GM12874 (cell line): ENCODE measurements around the gene NEUROD2.

Experiments used
- CTCF ChIP-seq: IDR thresholded peaks from 2 replicates; pipeline ENCODE4 v1.5.1; 2011; ENCODE audit warnings: low read depth, mild to moderate bottlenecking, control low read depth, low read length, moderate library complexity; ENCODE audit not compliant: insufficient read depth

Gene NEUROD2

DNA sequence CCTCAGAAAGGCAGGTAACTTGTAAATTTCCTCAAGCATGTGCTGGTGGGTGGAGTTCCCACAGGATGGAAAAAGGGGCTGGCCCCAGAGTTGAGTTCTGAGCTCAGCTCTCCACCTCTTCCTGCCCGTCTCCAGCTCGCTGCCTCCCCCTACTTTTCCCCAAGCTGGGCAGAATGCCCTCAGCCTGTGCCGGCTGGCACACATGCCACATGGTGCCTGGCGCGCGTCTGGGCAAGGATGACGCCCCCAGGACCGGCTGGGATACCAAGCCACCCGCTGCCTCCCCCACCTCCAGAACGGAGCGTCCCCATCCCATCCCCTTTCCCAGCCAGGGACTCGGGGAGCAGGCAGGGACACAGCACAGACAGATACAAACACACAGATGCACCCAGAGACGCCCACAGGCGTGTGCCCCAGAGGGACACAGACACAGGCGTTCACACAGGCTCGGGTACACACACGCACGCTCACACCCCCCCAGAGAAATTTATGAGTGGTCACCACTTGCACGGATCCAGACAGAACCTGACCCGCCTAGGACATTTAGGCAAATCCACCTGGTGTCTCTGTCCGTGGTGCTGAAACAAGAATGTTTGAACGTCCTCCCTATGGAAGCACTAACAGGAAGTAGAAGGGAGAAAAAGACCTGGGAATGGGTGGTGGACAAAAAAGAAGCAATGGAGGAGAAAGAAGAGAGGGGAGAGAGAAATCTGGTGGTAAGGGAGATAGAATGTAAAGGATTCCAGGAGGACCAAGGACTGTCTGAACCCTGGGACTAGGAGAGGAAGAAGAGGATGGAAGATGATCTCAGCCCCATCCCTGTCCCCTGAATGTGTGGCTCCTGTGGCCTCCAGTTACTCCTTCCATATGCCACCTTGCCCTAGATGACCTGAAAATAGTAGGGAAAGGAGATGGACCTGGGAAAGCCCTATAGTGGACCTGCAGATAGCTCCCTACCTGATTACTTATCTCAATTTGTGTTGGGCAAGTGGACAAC is 15.5 kb downstream of the NEUROD2 start:
- TF ChIP-seq CTCF = no peak

DNA sequence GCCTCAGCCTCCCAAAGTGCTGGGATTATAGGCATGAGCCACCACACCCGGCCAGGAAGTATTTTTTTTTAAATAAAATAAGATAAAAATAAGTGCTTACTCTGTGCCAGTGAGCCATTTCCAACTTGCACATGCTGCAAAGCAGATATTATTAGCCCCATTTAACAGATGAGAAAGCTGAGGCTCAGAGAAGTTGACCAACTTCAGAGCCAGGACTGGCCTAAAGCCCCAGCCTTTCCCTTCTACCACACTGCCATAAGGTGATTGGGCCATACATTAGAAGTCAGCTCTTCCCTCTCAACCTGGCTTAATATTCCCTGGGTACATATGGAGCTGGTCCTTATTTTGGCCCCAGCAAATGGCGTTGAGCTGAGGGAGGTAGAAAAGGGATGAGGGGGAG is 25.1 kb downstream of the NEUROD2 start:
- TF ChIP-seq CTCF = no peak

DNA sequence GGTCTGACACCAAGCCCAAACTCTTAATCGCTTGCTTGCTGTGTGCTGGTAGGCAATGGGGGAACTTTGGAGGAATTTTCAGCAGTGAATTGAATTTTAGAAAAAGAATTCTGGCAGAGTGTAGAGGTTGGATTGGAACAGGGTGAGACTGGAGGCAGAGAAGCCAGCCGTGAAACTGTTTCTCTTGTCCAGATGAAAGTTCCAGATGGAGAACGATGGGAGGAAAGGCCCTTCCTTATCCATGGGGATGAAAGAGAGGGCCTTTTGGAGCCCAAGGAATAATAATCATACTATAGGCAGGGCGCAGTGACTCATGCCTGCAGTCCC is 26.0 kb downstream of the NEUROD2 start:
- TF ChIP-seq CTCF = no peak

DNA sequence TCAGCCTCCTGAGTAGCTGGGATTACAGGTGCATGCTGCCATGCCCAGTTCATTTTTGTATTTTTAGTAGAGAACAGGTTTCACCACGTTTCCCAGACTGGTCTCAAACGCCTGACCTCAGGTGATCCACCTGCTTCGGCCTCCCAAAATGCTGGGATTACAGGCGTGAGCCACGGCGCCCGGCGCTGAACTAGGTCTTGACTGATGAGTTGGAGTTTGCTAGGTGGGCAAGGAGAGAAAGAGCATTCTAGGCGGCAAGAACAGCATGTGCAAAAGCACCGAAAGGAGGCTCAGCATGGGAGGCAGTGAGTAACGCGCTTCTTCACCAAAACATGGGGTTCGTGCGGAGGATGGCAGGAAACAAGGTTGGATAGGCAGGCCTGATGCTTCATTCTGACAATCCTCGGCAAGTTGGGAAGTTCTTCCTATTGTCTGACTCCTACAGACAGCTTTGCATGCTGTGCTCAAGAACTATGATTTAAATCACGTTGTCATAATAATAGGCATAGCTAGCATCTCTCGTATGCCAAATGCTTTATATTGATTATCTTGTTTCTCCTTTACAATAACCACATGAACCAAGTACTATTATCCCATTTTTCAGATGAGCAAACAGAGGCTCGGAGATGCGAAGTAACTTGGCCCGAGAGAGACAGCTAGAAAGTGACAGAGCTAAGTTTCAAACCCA is 26.5 kb downstream of the NEUROD2 start:
- no peak for TF ChIP-seq CTCF

GRCh38 chr17:39580082-39580468 is 27.6 kb downstream of the NEUROD2 start:
- no peak for TF ChIP-seq CTCF

DNA sequence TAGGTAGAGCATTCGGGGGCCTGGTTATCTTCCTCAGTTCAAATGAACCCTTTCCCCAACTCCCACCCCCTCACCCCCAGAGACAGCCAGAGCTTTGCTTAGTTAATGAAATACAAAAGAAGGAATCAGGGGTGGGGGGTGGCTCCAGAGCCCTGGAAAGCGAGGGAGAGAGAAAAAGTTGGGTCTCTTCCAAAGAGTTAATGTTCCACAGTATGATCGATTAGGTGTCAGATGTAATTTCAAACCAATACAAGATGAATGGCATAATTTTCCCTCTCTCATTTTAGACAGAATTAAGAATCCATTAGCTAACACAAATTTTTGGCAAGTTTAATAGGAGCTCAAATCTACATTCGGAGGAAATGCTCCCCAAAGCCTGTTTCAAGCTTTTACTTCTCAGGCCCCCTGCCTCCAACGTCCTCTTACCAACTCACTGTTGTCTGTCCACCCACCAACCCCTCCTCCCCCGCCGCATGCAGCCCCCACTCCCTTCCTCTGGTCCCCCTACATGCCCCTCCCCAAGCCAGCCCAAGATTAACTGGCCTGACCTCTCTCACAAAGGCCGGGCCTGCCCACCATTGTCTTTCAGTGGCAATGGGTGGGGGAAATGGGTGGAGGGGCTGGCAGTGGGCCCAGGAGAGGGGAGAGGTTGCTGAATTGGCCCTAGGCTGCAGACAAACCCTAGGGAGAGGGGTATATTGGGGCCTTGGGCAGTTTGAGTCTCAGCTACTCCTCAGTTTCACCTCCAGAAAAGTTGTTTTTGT is 28.2 kb downstream of the NEUROD2 start:
- no peak for TF ChIP-seq CTCF

GRCh38 chr17:39578272-39578671 is 29.4 kb downstream of the NEUROD2 start:
- no peak for TF ChIP-seq CTCF
